Right atrium auricular region (tissue), 2 donors: ENCODE measurements around the gene SOWAHD. TPM values are rescaled to one million over a fixed set of nuclear protein-coding genes. Genes with fewer than 3 reads are reported as not detected.
A peak's percentile ranks its signal among the peaks of the same experiment; 100 is the strongest.

ENCODE experiments used
- DNase-seq: peaks from one replicate; pipeline ENCODE4 v3.0.0-alpha.2; 2019; ENCODE audit warnings: low spot score
- H3K27ac ChIP-seq, 2 donors: fragments of 200-600 bp; sonication (generic); 1 replicate in 1 of 2; 2 replicates in 1 of 2; pipeline ENCODE4 v1.5.1; 2016 to 2019
- H3K27me3 ChIP-seq, 2 donors: fragments of 200-600 bp; sonication (generic); one replicate each; pipeline versions ENCODE4 v1.5.1 to v1.6.0; 2017 to 2019
- H3K36me3 ChIP-seq: fragments of 200-600 bp; sonication (generic); one replicate; pipeline ENCODE4 v1.5.1; 2016
- H3K4me1 ChIP-seq, 2 donors: fragments of 200-600 bp; sonication (generic); one replicate each; pipeline versions ENCODE4 v1.5.1 to v1.6.0; 2017 to 2019
- H3K4me3 ChIP-seq, 2 donors: fragments of 200-600 bp; sonication (generic); 1 replicate in 1 of 2; 2 replicates in 1 of 2; pipeline ENCODE4 v1.5.1; 2017 to 2019; ENCODE audit warnings: mild to moderate bottlenecking in 1 of 2, moderate library complexity in 1 of 2
- H3K9me3 ChIP-seq, 2 donors: fragments of 200-600 bp; sonication (generic); one replicate each; pipeline ENCODE4 v1.5.1; 2019
- CTCF ChIP-seq, 2 donors: fragments of 200-600 bp; sonication (generic); IDR thresholded peaks; one replicate each; pipeline ENCODE4 v1.5.1; 2019; ENCODE audit warnings: antibody characterized with exemption in 2 of 2
- total RNA-seq, 2 donors: library from RNA; depleted of rRNA; stranded (reverse); fragments of >200 nt; gene quantifications; one replicate each; pipeline ENCODE4 v1.1.0, GENCODE V29; 2016

Gene SOWAHD
- total RNA-seq, 2 donors from 2014 or later = not detected

- Histone ChIP-seq H3K27ac (no peak overlapping the region), H3K4me3 (no peak overlapping the region), H3K36me3 (no peaks in the 10 kb centered on the region), H3K27me3 (no peaks in the 10 kb centered on the region), H3K4me1 (no peaks in the 10 kb centered on the region), H3K9me3 (no peaks in the 10 kb centered on the region)
- TF ChIP-seq CTCF (IDR thresholded peaks at IDR 0.05) = no peak
- DNase-seq = no peak
Observed at GRCh38 chrX:119726900-119727555, 31.4 kb upstream of the SOWAHD start.

- no peak for DNase-seq
- H3K4me3 ChIP-seq = no peak overlapping the region
- no peak overlapping the region for H3K27ac ChIP-seq
- H3K9me3 ChIP-seq = no peaks in the 10 kb centered on the region
- TF ChIP-seq CTCF (IDR thresholded peaks at IDR 0.05) = no peak
- H3K27me3 ChIP-seq = no peaks in the 10 kb centered on the region
- H3K36me3 ChIP-seq = no peaks in the 10 kb centered on the region
- no peaks in the 10 kb centered on the region for H3K4me1 ChIP-seq
Observed at GRCh38 chrX:119728487-119728886, 29.9 kb upstream of the SOWAHD start.

GRCh38 chrX:119729408-119730201 lies 28.8 kb upstream of the SOWAHD start:
- Histone ChIP-seq H3K36me3 (no peaks in the 10 kb centered on the region), H3K27me3 (no peaks in the 10 kb centered on the region), H3K4me3 (no peak overlapping the region), H3K9me3 (no peaks in the 10 kb centered on the region), H3K4me1 (no peaks in the 10 kb centered on the region), H3K27ac (no peak overlapping the region)
- peak; percentile 72 for DNase-seq
- peak; percentile 25 to 69 for TF ChIP-seq CTCF (IDR thresholded peaks at IDR 0.05)

- Histone ChIP-seq H3K4me1 (no peaks in the 10 kb centered on the region), H3K4me3 (no peak overlapping the region), H3K27ac (peak overlapping the region in 1 of 2 donors; percentile 16), H3K9me3 (no peaks in the 10 kb centered on the region), H3K27me3 (no peaks in the 10 kb centered on the region), H3K36me3 (no peaks in the 10 kb centered on the region)
- no peak for TF ChIP-seq CTCF (IDR thresholded peaks at IDR 0.05)
- peak; percentile 61 for DNase-seq
Observed at GRCh38 chrX:119734897-119735339, 23.5 kb upstream of the SOWAHD start.

- Histone ChIP-seq H3K27ac (no peak overlapping the region), H3K4me1 (no peaks in the 10 kb centered on the region), H3K9me3 (no peaks in the 10 kb centered on the region), H3K27me3 (no peaks in the 10 kb centered on the region), H3K4me3 (no peak overlapping the region), H3K36me3 (no peaks in the 10 kb centered on the region)
- no peak for TF ChIP-seq CTCF (IDR thresholded peaks at IDR 0.05)
- no peak for DNase-seq
Observed at GRCh38 chrX:119735467-119735866, 22.9 kb upstream of the SOWAHD start.
